Smooth muscle cell (in vitro differentiated cells): ENCODE measurements around the gene CYB5R3. TPM values are rescaled to one million over a fixed set of nuclear protein-coding genes. Genes with fewer than 3 reads are reported as not detected.

Source experiments
- DNase-seq: peaks from one replicate; lab custom pipeline; 2025; ENCODE audit not compliant: unreplicated experiment; lab: John Stamatoyannopoulos, UW
- H2AFZ ChIP-seq: fragments of 200-600 bp; sonication (generic); 2 replicates; pipeline ENCODE4 v1.6.0; 2016; ENCODE audit warnings: antibody characterized with exemption, low read depth, mild to moderate bottlenecking
- H3F3A ChIP-seq: fragments of 200-600 bp; sonication (generic); 2 replicates; pipeline ENCODE4 v1.6.0; 2017; ENCODE audit warnings: antibody characterized with exemption, low read depth
- H3K27ac ChIP-seq: fragments of 200-600 bp; sonication (generic); 2 replicates; pipeline ENCODE4 v1.5.1; 2016; ENCODE audit warnings: low read depth, mild to moderate bottlenecking
- H3K27me3 ChIP-seq: fragments of 200-600 bp; sonication (generic); 2 replicates; pipeline ENCODE4 v1.6.1; 2016; ENCODE audit warnings: low read depth, mild to moderate bottlenecking
- H3K36me3 ChIP-seq: fragments of 200-600 bp; sonication (generic); 2 replicates; pipeline ENCODE4 v1.5.1; 2016; ENCODE audit warnings: low read depth
- H3K4me1 ChIP-seq: fragments of 200-600 bp; sonication (generic); 2 replicates; pipeline ENCODE4 v1.5.1; 2016; ENCODE audit warnings: low read depth
- H3K4me2 ChIP-seq: fragments of 200-600 bp; sonication (generic); 2 replicates; pipeline ENCODE4 v1.6.0; 2016; ENCODE audit warnings: mild to moderate bottlenecking
- H3K4me3 ChIP-seq: fragments of 200-600 bp; sonication (generic); 2 replicates; pipeline ENCODE4 v1.5.1; 2016; ENCODE audit warnings: mild to moderate bottlenecking
- H3K79me2 ChIP-seq: fragments of 200-600 bp; sonication (generic); 2 replicates; pipeline ENCODE4 v1.6.0; 2016; ENCODE audit warnings: low read depth, mild to moderate bottlenecking
- H3K9ac ChIP-seq: fragments of 200-600 bp; sonication (generic); 2 replicates; pipeline ENCODE4 v1.6.0; 2016; ENCODE audit warnings: low read depth
- H3K9me3 ChIP-seq: fragments of 200-600 bp; sonication (generic); replicated peaks from 2 replicates; pipeline ENCODE4 v1.5.1; 2016; ENCODE audit warnings: low read depth
- H4K20me1 ChIP-seq: fragments of 200-600 bp; sonication (generic); 2 replicates; pipeline ENCODE4 v1.6.0; 2016; ENCODE audit warnings: low read depth
- CTCF ChIP-seq: fragments of 200-600 bp; sonication (generic); IDR thresholded peaks from 2 replicates; pipeline ENCODE4 v1.5.1; 2017; ENCODE audit warnings: borderline replicate concordance, mild to moderate bottlenecking, antibody characterized with exemption; ENCODE audit not compliant: insufficient read depth, poor library complexity, severe bottlenecking
- WGBS: methylation state at CpG from one replicate; pipeline ENCODE4 v1.1.7; 2016; ENCODE audit warnings: low lambda C conversion rate; 5-methylcytosine and 5-hydroxymethylcytosine counted together
- polyA plus RNA-seq: library from polyadenylated mRNA; unstranded; fragments of >200 nt; fragmentation: Nextera tagmentation; extraction: Ambion mirVana; gene quantifications from 2 replicates; pipeline ENCODE4 v1.2.1, GENCODE V29; 2016
- total RNA-seq: library from RNA; depleted of rRNA; stranded (reverse); fragments of >200 nt; gene quantifications from 2 replicates; pipeline ENCODE4 v1.2.3, GENCODE V29; 2014

Gene CYB5R3
- total and polyA plus RNA-seq, 2 experiments from 2014 or later, result 76.8 to 365 TPM

- H3K9me3 ChIP-seq, result no peaks in the 10 kb centered on the region
- H3K4me3 ChIP-seq, result no peak overlapping the region
- no peak overlapping the region for H3K4me2 ChIP-seq
- peaks cover 68% of the 10 kb centered on the region for H3K79me2 ChIP-seq
- peaks cover 83% of the 10 kb centered on the region for H4K20me1 ChIP-seq
- TF ChIP-seq CTCF, result no peak
- no peaks in the 10 kb centered on the region for H3K27me3 ChIP-seq
- no peak overlapping the region for H3K27ac ChIP-seq
- WGBS, result 97% methylated on average over 2 of the region's 2 CpGs
- peaks cover 12% of the 10 kb centered on the region for H3K36me3 ChIP-seq
- H3K9ac ChIP-seq, result no peak overlapping the region
- DNase-seq, result no peak
- H2AFZ ChIP-seq, result no peak overlapping the region
- no peaks in the 10 kb centered on the region for H3F3A ChIP-seq
- H3K4me1 ChIP-seq, result no peaks in the 10 kb centered on the region
These were observed 46.7 kb downstream of the CYB5R3 start for GRCh38 chr22:42602470-42602869.

GRCh38 chr22:42601879-42602465, 47.2 kb downstream of the CYB5R3 start:
- H3K9ac ChIP-seq, result no peak overlapping the region
- no peak for DNase-seq
- no peak for TF ChIP-seq CTCF
- H4K20me1 ChIP-seq, result peaks cover 83% of the 10 kb centered on the region
- H3K79me2 ChIP-seq, result peaks cover 63% of the 10 kb centered on the region
- H3K27me3 ChIP-seq, result no peaks in the 10 kb centered on the region
- no peak overlapping the region for H3K4me3 ChIP-seq
- H3F3A ChIP-seq, result no peaks in the 10 kb centered on the region
- WGBS, result 95% methylated on average over 6 of the region's 6 CpGs
- no peak overlapping the region for H2AFZ ChIP-seq
- peaks cover 12% of the 10 kb centered on the region for H3K36me3 ChIP-seq
- H3K9me3 ChIP-seq, result no peaks in the 10 kb centered on the region
- H3K4me2 ChIP-seq, result no peak overlapping the region
- H3K4me1 ChIP-seq, result no peaks in the 10 kb centered on the region
- H3K27ac ChIP-seq, result no peak overlapping the region

GRCh38 chr22:42596863-42597530, 52.2 kb downstream of the CYB5R3 start:
- peaks cover 60% of the 10 kb centered on the region for H4K20me1 ChIP-seq
- H3F3A ChIP-seq, result peaks cover 4% of the 10 kb centered on the region
- H3K79me2 ChIP-seq, result peaks cover 13% of the 10 kb centered on the region
- 77% methylated on average over 11 of the region's 11 CpGs for WGBS
- H3K4me3 ChIP-seq, result no peak overlapping the region
- TF ChIP-seq CTCF, result no peak
- H2AFZ ChIP-seq, result no peak overlapping the region
- H3K27me3 ChIP-seq, result no peaks in the 10 kb centered on the region
- peak overlapping the region; percentile 24 for H3K4me2 ChIP-seq
- no peaks in the 10 kb centered on the region for H3K9me3 ChIP-seq
- H3K27ac ChIP-seq, result peak overlapping the region; percentile 85
- no peak for DNase-seq
- peaks cover 5% of the 10 kb centered on the region for H3K4me1 ChIP-seq
- peaks cover 18% of the 10 kb centered on the region for H3K36me3 ChIP-seq
- no peak overlapping the region for H3K9ac ChIP-seq
